ENCODE data around the gene GNB5. TPM values are rescaled to one million over a fixed set of nuclear protein-coding genes. Genes with fewer than 3 reads are reported as not detected.
A peak's percentile ranks its signal among the peaks of the same experiment; 100 is the strongest.

The GNB5 gene
- total and polyA plus RNA-seq, 2 experiments from 2014 or later = 21.3 to 21.6 TPM

- H3K36me3 ChIP-seq (replicated peaks; ENCODE audit: insufficient read depth, low read depth) = no peaks in the 10 kb centered on the region
- H3K9me3 ChIP-seq (ENCODE audit: low read depth) = no peaks in the 10 kb centered on the region
- H3K79me2 ChIP-seq = no peaks in the 10 kb centered on the region
- H2AFZ ChIP-seq = no peak overlapping the region
- H3K4me1 ChIP-seq (ENCODE audit: insufficient read depth) = no peaks in the 10 kb centered on the region
- no peak overlapping the region for H3K4me3 ChIP-seq
- WGBS (ENCODE audit: low lambda C conversion rate, missing lambda C conversion rate) = 50% methylated on average over 13 of the region's 13 CpGs
- no peaks in the 10 kb centered on the region for H4K20me1 ChIP-seq (ENCODE audit: insufficient read depth, poor library complexity, severe bottlenecking)
- DNase-seq (ENCODE audit: low spot score) = peak; percentile 83
- no peaks in the 10 kb centered on the region for H3K9me2 ChIP-seq (replicated peaks; ENCODE audit: insufficient read depth)
- TF ChIP-seq EZH2 (IDR thresholded peaks at IDR 0.05; ENCODE audit: borderline replicate concordance) (no peak), CTCF (IDR thresholded peaks at IDR 0.05; ENCODE audit: poor library complexity) (peak; percentile 69)
- H3K27ac ChIP-seq = no peak overlapping the region
- no peaks in the 10 kb centered on the region for H3K27me3 ChIP-seq
- no peak overlapping the region for H3K4me2 ChIP-seq
Observed at GRCh38 chr15:52078876-52079700, 112.1 kb downstream of the GNB5 start.

DNA sequence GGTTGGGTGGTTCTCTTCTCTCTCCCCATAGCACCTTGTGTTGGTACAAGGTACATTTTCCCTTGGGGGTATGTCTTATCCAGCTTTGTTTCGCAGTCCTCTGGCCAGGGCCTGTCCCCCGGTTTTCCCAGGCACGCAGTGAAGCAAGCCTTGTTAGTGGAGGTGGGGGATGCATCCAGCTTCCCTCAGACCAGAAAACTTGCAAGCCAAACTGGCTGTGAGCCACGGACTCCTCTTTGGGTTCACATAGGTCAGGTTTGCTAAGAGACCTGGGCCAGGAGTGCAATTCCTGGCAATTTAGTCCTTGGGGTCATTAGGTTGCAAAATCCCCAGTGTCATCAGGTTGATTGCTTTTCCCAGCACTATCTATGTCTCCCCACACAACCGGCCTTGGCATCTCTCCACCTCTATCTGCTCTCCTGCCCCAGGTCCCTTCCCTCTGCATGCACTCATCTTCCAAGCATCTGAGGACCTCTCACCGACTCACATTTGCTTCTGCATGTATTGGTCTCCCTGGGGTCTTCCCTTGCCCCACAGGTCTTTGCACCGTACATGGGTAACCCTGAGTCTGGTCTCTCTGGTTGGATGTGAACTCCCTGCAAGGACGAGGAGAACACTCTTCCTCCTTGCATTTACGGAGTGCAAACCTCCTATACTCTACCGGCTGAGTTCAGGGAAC lies 112.9 kb downstream of the GNB5 start:
- WGBS (ENCODE audit: low lambda C conversion rate, missing lambda C conversion rate) = 82% methylated on average over 10 of the region's 10 CpGs
- H3K27ac ChIP-seq = peak overlapping the region; percentile 76
- DNase-seq (ENCODE audit: low spot score) = peak; percentile 17
- TF ChIP-seq CTCF (IDR thresholded peaks at IDR 0.05; ENCODE audit: poor library complexity) (no peak), EZH2phosphoT487 (IDR thresholded peaks at IDR 0.05; ENCODE audit: low read depth, severe bottlenecking, unreplicated experiment) (no peak), EZH2 (IDR thresholded peaks at IDR 0.05; ENCODE audit: borderline replicate concordance) (no peak)
- no peaks in the 10 kb centered on the region for H3K79me2 ChIP-seq
- no peaks in the 10 kb centered on the region for H3K9me2 ChIP-seq (replicated peaks; ENCODE audit: insufficient read depth)
- H3K9me3 ChIP-seq (ENCODE audit: low read depth) = no peaks in the 10 kb centered on the region
- no peaks in the 10 kb centered on the region for H3K27me3 ChIP-seq
- no peak overlapping the region for H3K4me3 ChIP-seq
- no peak overlapping the region for H3K4me2 ChIP-seq
- H3K4me1 ChIP-seq (ENCODE audit: insufficient read depth) = no peaks in the 10 kb centered on the region
- H3K36me3 ChIP-seq (replicated peaks; ENCODE audit: insufficient read depth, low read depth) = no peaks in the 10 kb centered on the region
- H2AFZ ChIP-seq = no peak overlapping the region
- H4K20me1 ChIP-seq (ENCODE audit: insufficient read depth, poor library complexity, severe bottlenecking) = no peaks in the 10 kb centered on the region

DNA sequence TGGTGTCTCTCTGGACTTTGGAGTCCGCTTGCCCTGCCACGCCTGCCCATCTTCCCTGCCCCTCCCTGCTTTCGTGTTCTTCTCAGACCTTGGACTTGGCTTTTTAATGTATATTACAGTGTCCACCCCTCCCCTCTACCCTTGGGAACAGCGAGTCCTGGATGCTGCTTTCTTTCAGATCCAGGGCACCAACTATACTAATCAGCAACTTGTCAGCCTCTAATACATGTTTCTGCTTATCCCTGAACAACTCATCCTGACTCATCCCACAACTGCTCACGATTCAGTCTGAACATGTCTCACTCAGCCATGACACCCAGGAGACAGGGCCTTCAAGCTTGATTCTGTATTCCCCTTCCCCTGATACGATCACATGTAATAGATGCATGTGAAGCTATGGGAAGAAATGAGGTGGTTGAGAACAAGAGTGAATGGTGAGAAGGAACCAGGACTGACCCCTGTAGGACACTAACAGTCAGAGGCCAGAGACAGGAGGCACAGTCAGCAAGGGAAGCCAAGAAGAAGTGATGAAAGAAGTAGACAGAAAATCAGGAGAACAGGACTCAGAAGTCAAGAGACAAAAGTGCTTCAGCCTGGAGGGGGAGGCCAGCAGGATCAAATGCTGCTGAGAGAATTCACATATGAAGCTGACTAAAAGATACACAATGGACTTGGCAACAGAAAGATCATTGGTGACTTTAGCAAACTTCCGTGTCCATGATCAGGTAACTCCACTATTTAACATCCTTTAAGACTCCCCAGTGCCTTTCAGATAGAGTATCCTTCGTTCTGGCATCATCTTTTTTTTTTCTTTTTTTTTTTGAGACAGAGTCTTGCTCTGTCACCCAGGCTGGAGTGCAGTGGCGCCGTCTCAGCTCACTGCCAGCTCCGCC lies 114.1 kb downstream of the GNB5 start:
- 81% methylated on average over 11 of the region's 11 CpGs for WGBS (ENCODE audit: low lambda C conversion rate, missing lambda C conversion rate)
- TF ChIP-seq EZH2phosphoT487 (IDR thresholded peaks at IDR 0.05; ENCODE audit: low read depth, severe bottlenecking, unreplicated experiment) = no peak
- no peak for TF ChIP-seq CTCF (IDR thresholded peaks at IDR 0.05; ENCODE audit: poor library complexity)
- no peak for TF ChIP-seq EZH2 (IDR thresholded peaks at IDR 0.05; ENCODE audit: borderline replicate concordance)
- Histone ChIP-seq H3K36me3 (replicated peaks; ENCODE audit: insufficient read depth, low read depth) (no peaks in the 10 kb centered on the region), H3K4me3 (no peak overlapping the region), H4K20me1 (ENCODE audit: insufficient read depth, poor library complexity, severe bottlenecking) (no peaks in the 10 kb centered on the region), H3K27me3 (no peaks in the 10 kb centered on the region), H3K79me2 (no peaks in the 10 kb centered on the region), H3K27ac (peak overlapping the region; percentile 76), H3K4me1 (ENCODE audit: insufficient read depth) (no peaks in the 10 kb centered on the region), H3K9me2 (replicated peaks; ENCODE audit: insufficient read depth) (no peaks in the 10 kb centered on the region), H2AFZ (no peak overlapping the region), H3K9me3 (ENCODE audit: low read depth) (no peaks in the 10 kb centered on the region), H3K4me2 (no peak overlapping the region)
- peak; percentile 34 for DNase-seq (ENCODE audit: low spot score)

All from hepatocyte (in vitro differentiated cells).